Heart left ventricle (tissue), 16 donors: ENCODE measurements around the gene GLP1R. TPM values are rescaled to one million over a fixed set of nuclear protein-coding genes. Genes with fewer than 3 reads are reported as not detected.

ENCODE experiments used
- ATAC-seq, 4 donors: fragments of 200-7000 bp; cut with Tn5 transposase; one replicate each; pipeline ENCODE4 v1.9.1; 2020 to 2022; ENCODE audit warnings: moderate library complexity in 4 of 4, mild to moderate bottlenecking in 3 of 4, moderate number of reproducible peaks in 1 of 4
- DNase-seq, 5 donors: peaks; one replicate each; pipeline ENCODE4 v3.0.0-alpha.2; 2020
- H3K27ac ChIP-seq, 12 donors: fragments of 200-600 bp; sonication (generic) in 4 of 12; one replicate each; pipeline versions ENCODE4 v1.5.0 to v1.8.0; 2016 to 2022; ENCODE audit warnings: mild to moderate bottlenecking in 2 of 12
- H3K27me3 ChIP-seq, 9 donors: fragments of 200-600 bp; sonication (generic) in 2 of 9; one replicate each; pipeline versions ENCODE4 v1.5.1 to v1.8.0; 2016 to 2022; ENCODE audit warnings: mild to moderate bottlenecking in 3 of 9
- H3K36me3 ChIP-seq, 9 donors: fragments of 200-600 bp; sonication (generic) in 2 of 9; one replicate each; pipeline versions ENCODE4 v1.5.0 to v1.8.0; 2018 to 2022; ENCODE audit warnings: mild to moderate bottlenecking in 2 of 9
- H3K4me1 ChIP-seq, 12 donors: fragments of 200-600 bp; sonication (generic) in 4 of 12; one replicate each; pipeline versions ENCODE4 v1.5.0 to v1.8.0; 2016 to 2022; ENCODE audit warnings: mild to moderate bottlenecking in 3 of 12
- H3K4me3 ChIP-seq, 12 donors: fragments of 200-600 bp; sonication (generic) in 4 of 12; one replicate each; pipeline versions ENCODE4 v1.5.0 to v1.8.0; 2017 to 2022; ENCODE audit warnings: mild to moderate bottlenecking in 9 of 12, moderate library complexity in 4 of 12
- H3K9me3 ChIP-seq, 12 donors: fragments of 200-600 bp; sonication (generic) in 4 of 12; one replicate each; pipeline versions ENCODE4 v1.5.0 to v1.8.0; 2016 to 2022; ENCODE audit warnings: mild to moderate bottlenecking in 1 of 12
- POLR2A ChIP-seq, 2 donors: fragments of 450-650 bp; IDR thresholded peaks; one replicate each; pipeline ENCODE4 v1.6.1; 2017; ENCODE audit warnings: antibody characterized with exemption in 2 of 2, mild to moderate bottlenecking in 2 of 2, moderate library complexity in 2 of 2
- WGBS, 4 donors: extraction: QIAGEN DNeasy Blood & Tissue Kit in 2 of 4; methylation state at CpG; one replicate each; pipeline versions ENCODE4 v1.1.5 to v1.1.7; 2013 to 2018; 5-methylcytosine and 5-hydroxymethylcytosine counted together
- intact Hi-C, 10 donors: fragments of 100-400 bp; cut with DNase I; formaldehyde crosslinking; loops; one replicate each; pipeline versions ENCODE4 v1.11.1 to v1.14.2; 2022
- polyA plus RNA-seq, 2 donors: library from polyadenylated mRNA; stranded (reverse); fragments of 200-250 nt; gene quantifications; one replicate each; pipeline ENCODE4 v1.2.3, GENCODE V29; 2013
- total RNA-seq, 9 donors: library from RNA; depleted of rRNA in 2 of 9; stranded (reverse); fragments of >200 nt in 2 of 9; fragmentation: NEBNext Ultra II Directional in 3 of 9; extraction: Animal tissue kit (Norgen Biotek cat#: 25700) in 3 of 9; gene quantifications; one replicate each; pipeline versions ENCODE4 v1.1.0 to v1.2.4, GENCODE V29; 2016 to 2023
- TF ChIP-seq, protein P1 (sequence below), 12 donors: fragments of 200-600 bp; sonication (generic) in 4 of 12; IDR thresholded peaks; one replicate each; pipeline versions ENCODE4 v1.5.0 to v1.8.0; 2018 to 2022; ENCODE audit warnings: antibody characterized with exemption in 12 of 12, mild to moderate bottlenecking in 5 of 12
- donor health status: ischemic (EF 13 %, LVEDD 7.1; RV severe dilation, severe dysfunction).
- donor health status: healthy with polysubstance abuse.
- donor health status: DM: no; HTN: yes; CAD: no.
- donor health status: DM: no; HTN: no; CAD: no.
- donor health status: ischemic (EF 25% LVEDD 6.9; RV normal size, moderate dysfunction).
- donor health status: ischemic (EF 25% LVEDD 5.7; RV mildly dilated, moderate dysfunction).
- donor health status: healthy.
- donor health status: DM: yes; HTN: yes; CAD: no.
- donor health status: ischemic (EF 35%, LVEDD 5.7; RV mildly dilated, moderate dysfunction).
- donor health status: nonischemic (EF 11% LVEDD 7.7; RV severe dilation, severe dysfunction).
- donor health status: DM: yes; HTN: yes; CAD: no.
- donor health status: PGD.
- donor health status: ischemic (EF 29% LVEDD 5.4; RV normal size, mild dysfunction).
- donor health status: nonischemic (EF 23%, LVEDD 6.1; RV moderate dilation, normal function).

GLP1R gene
- total and polyA plus RNA-seq, 11 donors, result 0.25 to 6.4 (median 1.6) TPM

DNA sequence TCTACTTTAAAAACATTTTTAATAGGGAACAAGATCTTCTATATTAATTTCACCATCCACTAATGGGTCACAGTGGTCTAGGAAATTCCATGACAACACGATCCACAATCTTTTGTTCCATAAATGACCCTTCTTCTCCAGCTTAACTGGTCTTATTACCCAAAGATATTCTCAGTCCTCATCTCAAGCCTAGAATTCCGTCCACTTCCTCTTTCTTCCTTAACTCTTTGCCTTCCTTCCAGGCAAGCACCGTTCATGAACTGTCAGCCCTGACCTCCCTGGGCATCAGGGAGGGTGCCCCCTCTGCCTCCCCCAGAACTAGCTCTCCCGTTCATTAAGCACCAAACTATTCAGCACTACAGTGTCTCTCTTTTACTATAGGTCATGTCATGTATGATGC, 58.5 kb downstream of the GLP1R start:
- no peak for ATAC-seq

DNA sequence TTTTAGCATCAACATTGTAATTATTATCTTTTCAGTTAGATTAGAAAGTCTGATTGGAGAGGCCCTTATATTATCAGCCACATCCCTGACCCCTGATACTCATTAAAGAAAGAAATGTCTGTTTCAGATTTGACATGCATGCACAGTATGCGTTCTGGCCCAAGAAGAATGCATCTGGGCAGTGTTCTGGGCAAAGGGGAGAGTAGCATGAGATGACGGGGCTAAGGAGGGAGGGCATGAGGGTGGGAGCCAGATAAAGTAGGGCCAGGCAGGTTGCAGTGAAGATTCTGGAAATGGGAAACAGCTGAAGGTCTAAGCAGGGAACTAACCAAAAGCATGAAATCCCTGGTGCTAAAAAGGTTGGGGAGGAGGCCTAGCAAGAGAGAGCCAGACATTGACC, 59.1 kb downstream of the GLP1R start:
- intact Hi-C loops, result loop anchor here in 3 of 10 donors (10.0 kb wide), 3 partner anchors 113 to 787 kb away; no protein-coding TSS in a partner anchor
- Histone ChIP-seq H3K4me1 (peaks cover 0 to 16% (median 0%) of the 10 kb centered on the region in 12 donors), H3K36me3 (peaks cover 0 to 41% (median 28%) of the 10 kb centered on the region in 9 donors), H3K27me3 (no peaks in the 10 kb centered on the region), H3K9me3 (no peaks in the 10 kb centered on the region), H3K27ac (no peak overlapping the region), H3K4me3 (no peak overlapping the region)
- DNase-seq, result no peak
- TF ChIP-seq POLR2A (IDR thresholded peaks at IDR 0.05), result no peak
- TF ChIP-seq, protein P1, sequence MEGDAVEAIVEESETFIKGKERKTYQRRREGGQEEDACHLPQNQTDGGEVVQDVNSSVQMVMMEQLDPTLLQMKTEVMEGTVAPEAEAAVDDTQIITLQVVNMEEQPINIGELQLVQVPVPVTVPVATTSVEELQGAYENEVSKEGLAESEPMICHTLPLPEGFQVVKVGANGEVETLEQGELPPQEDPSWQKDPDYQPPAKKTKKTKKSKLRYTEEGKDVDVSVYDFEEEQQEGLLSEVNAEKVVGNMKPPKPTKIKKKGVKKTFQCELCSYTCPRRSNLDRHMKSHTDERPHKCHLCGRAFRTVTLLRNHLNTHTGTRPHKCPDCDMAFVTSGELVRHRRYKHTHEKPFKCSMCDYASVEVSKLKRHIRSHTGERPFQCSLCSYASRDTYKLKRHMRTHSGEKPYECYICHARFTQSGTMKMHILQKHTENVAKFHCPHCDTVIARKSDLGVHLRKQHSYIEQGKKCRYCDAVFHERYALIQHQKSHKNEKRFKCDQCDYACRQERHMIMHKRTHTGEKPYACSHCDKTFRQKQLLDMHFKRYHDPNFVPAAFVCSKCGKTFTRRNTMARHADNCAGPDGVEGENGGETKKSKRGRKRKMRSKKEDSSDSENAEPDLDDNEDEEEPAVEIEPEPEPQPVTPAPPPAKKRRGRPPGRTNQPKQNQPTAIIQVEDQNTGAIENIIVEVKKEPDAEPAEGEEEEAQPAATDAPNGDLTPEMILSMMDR (IDR thresholded peaks at IDR 0.05), result no peak
- peak in 1 of 4 donors; percentile 53 for ATAC-seq
- 25 to 31% (median 30%) methylated on average over 2 of the region's 2 CpGs for WGBS, 4 donors

More for the DNA sequence above, 58.5 kb downstream of the GLP1R start:
- H3K4me3 ChIP-seq, result no peak overlapping the region
- 60 to 75% (median 69%) methylated on average over 4 of the region's 4 CpGs for WGBS, 4 donors
- no peak for DNase-seq
- H3K4me1 ChIP-seq, result peaks cover 0 to 13% (median 0%) of the 10 kb centered on the region in 12 donors
- H3K9me3 ChIP-seq, result no peaks in the 10 kb centered on the region
- intact Hi-C loops, result loop anchor here in 3 of 10 donors (10.0 kb wide), 3 partner anchors 112 to 788 kb away; no protein-coding TSS in a partner anchor
- TF ChIP-seq, protein P1 (IDR thresholded peaks at IDR 0.05), result no peak
- TF ChIP-seq POLR2A (IDR thresholded peaks at IDR 0.05), result no peak
- H3K27ac ChIP-seq, result no peak overlapping the region
- no peaks in the 10 kb centered on the region for H3K27me3 ChIP-seq
- peaks cover 0 to 41% (median 28%) of the 10 kb centered on the region in 9 donors for H3K36me3 ChIP-seq

DNA sequence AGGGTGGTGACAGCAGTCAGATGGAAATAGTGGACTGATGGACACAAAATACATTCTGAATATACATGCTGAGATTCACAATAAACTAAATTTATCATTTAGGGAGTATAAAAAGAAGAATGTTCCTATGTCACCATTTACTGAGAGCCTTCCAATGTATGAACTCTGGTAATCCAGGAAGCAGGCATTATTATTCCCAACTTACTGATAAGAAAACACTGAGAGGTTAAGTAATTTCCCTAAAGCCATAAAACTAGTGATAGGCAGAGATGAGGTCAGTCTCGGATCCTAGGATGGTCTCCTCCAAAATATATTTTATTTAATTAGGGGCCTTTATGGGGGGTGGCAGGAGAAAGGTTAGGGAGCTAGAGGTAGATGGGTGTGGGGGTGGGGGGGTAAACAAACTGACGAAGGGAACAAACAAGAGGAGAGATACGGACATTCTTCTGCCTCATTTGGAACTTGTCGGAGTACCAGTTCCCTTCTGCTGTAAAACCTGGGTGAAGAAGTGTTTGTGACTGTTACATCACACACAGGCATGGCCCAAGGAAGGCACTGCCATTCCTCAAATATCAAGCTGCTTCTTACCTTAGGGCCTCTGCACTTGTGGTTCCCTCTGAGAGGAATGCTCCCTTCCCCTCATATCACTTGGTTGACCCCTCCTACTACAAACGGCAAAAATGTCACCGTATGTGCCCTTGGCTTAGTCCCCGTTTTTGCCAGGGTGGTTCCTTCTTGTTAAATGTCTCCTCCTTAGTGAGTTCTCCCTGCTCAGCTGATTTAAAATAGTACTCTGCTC, 59.7 kb downstream of the GLP1R start:
- TF ChIP-seq, protein P1 (IDR thresholded peaks at IDR 0.05), result no peak
- no peak for TF ChIP-seq POLR2A (IDR thresholded peaks at IDR 0.05)
- no peak overlapping the region for H3K4me3 ChIP-seq
- ATAC-seq (no peak), DNase-seq (no peak)
- H3K4me1 ChIP-seq, result peaks cover 0 to 16% (median under 1%) of the 10 kb centered on the region in 12 donors
- no peaks in the 10 kb centered on the region for H3K27me3 ChIP-seq
- WGBS, 4 donors, result 63 to 84% (median 68%) methylated on average over 7 of the region's 7 CpGs
- peaks cover 0 to 41% (median 28%) of the 10 kb centered on the region in 9 donors for H3K36me3 ChIP-seq
- no peak overlapping the region for H3K27ac ChIP-seq
- intact Hi-C loops, result loop anchor here in 3 of 10 donors (10.0 kb wide), 3 partner anchors 113 to 787 kb away; no protein-coding TSS in a partner anchor
- H3K9me3 ChIP-seq, result no peaks in the 10 kb centered on the region

DNA sequence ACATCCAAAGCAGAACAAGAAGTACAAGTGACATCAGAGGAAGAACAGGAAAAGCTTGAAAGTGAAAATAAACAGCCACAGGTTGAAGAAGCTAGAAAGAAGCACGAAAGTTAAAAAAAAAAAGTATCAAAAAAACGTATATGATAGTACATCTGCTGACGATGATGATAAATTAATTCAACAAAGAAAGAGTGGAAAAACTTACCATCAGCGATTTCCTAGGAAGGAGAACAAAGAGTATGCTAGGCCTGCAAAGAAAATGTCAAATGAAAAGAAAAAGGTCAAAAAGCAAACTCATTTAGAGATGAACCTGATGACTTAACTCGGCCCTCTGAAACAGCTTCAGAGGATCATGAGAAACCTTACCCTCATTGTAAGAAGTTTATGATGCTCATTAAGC, 62.7 kb downstream of the GLP1R start:
- Histone ChIP-seq H3K9me3 (no peaks in the 10 kb centered on the region), H3K27me3 (no peaks in the 10 kb centered on the region), H3K4me1 (peaks cover 0 to 35% (median 14%) of the 10 kb centered on the region in 12 donors), H3K36me3 (peaks cover 0 to 27% (median 18%) of the 10 kb centered on the region in 9 donors), H3K27ac (peak overlapping the region in 1 of 12 donors; percentile 34), H3K4me3 (no peak overlapping the region)
- TF ChIP-seq, protein P1 (IDR thresholded peaks at IDR 0.05), result no peak
- no peak for TF ChIP-seq POLR2A (IDR thresholded peaks at IDR 0.05)
- 87 to 88% (median 88%) methylated on average over 5 of the region's 5 CpGs for WGBS, 4 donors
- DNase-seq (no peak), ATAC-seq (no peak)
- intact Hi-C loops, result loop anchor here in 1 of 10 donors (10.0 kb wide), 1 partner anchor 406 kb away; the partner anchor contains the start of gene GLO1
